ENCODE measurements around the gene CHRNE.

DNA sequence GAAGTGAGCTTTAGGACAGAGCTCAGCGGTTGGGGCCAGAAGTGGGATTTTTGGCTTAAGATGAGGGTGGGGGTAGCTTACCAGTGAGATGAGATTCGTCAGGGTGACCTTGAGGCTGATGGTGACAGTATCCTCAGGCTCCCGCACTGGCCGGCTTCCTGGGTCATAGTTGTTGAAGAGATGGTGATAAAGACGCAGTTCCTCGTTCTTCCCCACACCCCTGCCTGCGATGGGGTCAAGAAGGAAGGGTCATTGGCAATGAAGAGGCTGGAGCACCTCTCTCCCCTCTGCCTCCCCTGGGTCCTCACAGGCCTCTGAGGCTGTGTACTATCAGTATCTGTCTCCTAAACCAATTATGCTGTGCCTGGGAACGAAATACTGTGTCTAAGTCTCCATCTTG lies 358 bp downstream of the CHRNE start:
- TF ChIP-seq, protein P1, sequence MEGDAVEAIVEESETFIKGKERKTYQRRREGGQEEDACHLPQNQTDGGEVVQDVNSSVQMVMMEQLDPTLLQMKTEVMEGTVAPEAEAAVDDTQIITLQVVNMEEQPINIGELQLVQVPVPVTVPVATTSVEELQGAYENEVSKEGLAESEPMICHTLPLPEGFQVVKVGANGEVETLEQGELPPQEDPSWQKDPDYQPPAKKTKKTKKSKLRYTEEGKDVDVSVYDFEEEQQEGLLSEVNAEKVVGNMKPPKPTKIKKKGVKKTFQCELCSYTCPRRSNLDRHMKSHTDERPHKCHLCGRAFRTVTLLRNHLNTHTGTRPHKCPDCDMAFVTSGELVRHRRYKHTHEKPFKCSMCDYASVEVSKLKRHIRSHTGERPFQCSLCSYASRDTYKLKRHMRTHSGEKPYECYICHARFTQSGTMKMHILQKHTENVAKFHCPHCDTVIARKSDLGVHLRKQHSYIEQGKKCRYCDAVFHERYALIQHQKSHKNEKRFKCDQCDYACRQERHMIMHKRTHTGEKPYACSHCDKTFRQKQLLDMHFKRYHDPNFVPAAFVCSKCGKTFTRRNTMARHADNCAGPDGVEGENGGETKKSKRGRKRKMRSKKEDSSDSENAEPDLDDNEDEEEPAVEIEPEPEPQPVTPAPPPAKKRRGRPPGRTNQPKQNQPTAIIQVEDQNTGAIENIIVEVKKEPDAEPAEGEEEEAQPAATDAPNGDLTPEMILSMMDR (IDR thresholded peaks at IDR 0.05) = no peak
- TF ChIP-seq POLR2A (IDR thresholded peaks at IDR 0.05) = no peak

Data from lower leg skin (tissue), 3 donors.